Activated CD4-positive, CD25-positive, alpha-beta regulatory T cell treated with anti-CD3 and anti-CD28 coated beads, Interleukin-2, amount 50 U/mL, for 16 hours (primary cell): ENCODE data around the gene SPEG.
"Not testable (repeated sequence)": the region's sequence is repeated elsewhere in the genome, so short reads cannot be mapped to it uniquely, and the experiment has no call there.

Experiments
- DNase-seq: peaks from one replicate; pipeline ENCODE4 v3.0.0-alpha.2; 2020; ENCODE audit warnings: low read depth, low spot score

SPEG gene

GRCh38 chr2:219404954-219405353, 29.7 kb upstream of the SPEG start:
- no peak for DNase-seq

GRCh38 chr2:219405451-219405850, 29.2 kb upstream of the SPEG start:
- no peak for DNase-seq

- no peak for DNase-seq
These were observed 28.4 kb upstream of the SPEG start for GRCh38 chr2:219405958-219406860.

- DNase-seq: no peak
These were observed 27.8 kb upstream of the SPEG start for GRCh38 chr2:219406861-219407230.

GRCh38 chr2:219407343-219407742, 27.3 kb upstream of the SPEG start:
- not testable (repeated sequence) for DNase-seq

GRCh38 chr2:219408204-219408603, 26.4 kb upstream of the SPEG start:
- no peak for DNase-seq

- DNase-seq: no peak
These were observed 26.0 kb upstream of the SPEG start for GRCh38 chr2:219408631-219409030.

- no peak for DNase-seq
These were observed 25.0 kb upstream of the SPEG start for GRCh38 chr2:219409619-219410018.

GRCh38 chr2:219410390-219410789, 24.3 kb upstream of the SPEG start:
- DNase-seq: no peak

- DNase-seq: no peak
These were observed 19.8 kb upstream of the SPEG start for GRCh38 chr2:219414857-219415256.

- no peak for DNase-seq
These were observed 18.9 kb upstream of the SPEG start for GRCh38 chr2:219415580-219416234.

- DNase-seq: no peak
These were observed 18.4 kb upstream of the SPEG start for GRCh38 chr2:219416235-219416602.

GRCh38 chr2:219416938-219417337, 17.7 kb upstream of the SPEG start:
- DNase-seq: no peak

- no peak for DNase-seq
These were observed 17.3 kb upstream of the SPEG start for GRCh38 chr2:219417374-219417773.

- DNase-seq: no peak
These were observed 16.3 kb upstream of the SPEG start, which contains the start of gene DES for GRCh38 chr2:219418155-219419011. Gene DES, plus strand, starts transcription at chr2:219418377. Its CDS starts 86 bp downstream, at chr2:219418463.

- DNase-seq: no peak
These were observed 15.7 kb upstream of the SPEG start for GRCh38 chr2:219419012-219419324.

GRCh38 chr2:219419331-219420197, 15.1 kb upstream of the SPEG start:
- DNase-seq: no peak

- DNase-seq: no peak
These were observed 14.0 kb upstream of the SPEG start for GRCh38 chr2:219420687-219421086.

- no peak for DNase-seq
These were observed 13.3 kb upstream of the SPEG start for GRCh38 chr2:219421323-219421722.

GRCh38 chr2:219422952-219423534, 11.6 kb upstream of the SPEG start:
- no peak for DNase-seq
